ENCODE data around the gene CD33.

GRCh38 chr19:51201712-51202111, 23.2 kb upstream of the CD33 start:
- no peak for TF ChIP-seq CTCF (IDR thresholded peaks at IDR 0.05; ENCODE audit: insufficient read depth, low read length)
- no peak for TF ChIP-seq POLR2AphosphoS5 (IDR thresholded peaks at IDR 0.05; ENCODE audit: low read depth)
- no peak for TF ChIP-seq GABPA (IDR thresholded peaks at IDR 0.05; ENCODE audit: low read depth)
- no peak for TF ChIP-seq SPI1 (IDR thresholded peaks at IDR 0.05; ENCODE audit: borderline replicate concordance, low read depth)

Data from HL-60 (cell line).